HL-60 (cell line): Measurements from ENCODE around the gene USP35.

Experiments
- DNase-seq, 2 experiments: peaks; one replicate each; pipeline ENCODE4 v3.0.0-alpha.2; 2010 to 2020; ENCODE audit warnings: low read depth in 1 of 2, low spot score in 1 of 2
- H3K27ac ChIP-seq: fragments of 250-450 bp; sonication (Bioruptor Pico); replicated peaks from 2 replicates; pipeline ENCODE4 v1.5.1; 2020; ENCODE audit warnings: mild to moderate bottlenecking, moderate library complexity
- H3K27me3 ChIP-seq: fragments of 250-450 bp; sonication (Bioruptor Pico); 2 replicates; pipeline ENCODE4 v1.5.1; 2021; ENCODE audit warnings: mild to moderate bottlenecking, moderate library complexity; ENCODE audit not compliant: insufficient read depth, poor library complexity, severe bottlenecking
- H3K4me3 ChIP-seq: replicated peaks from 2 replicates; pipeline ENCODE4 v1.5.1; 2011; ENCODE audit warnings: mild to moderate bottlenecking, control low read depth, low read length; ENCODE audit not compliant: insufficient read depth
- GABPA ChIP-seq: IDR thresholded peaks from 2 replicates; pipeline ENCODE4 v1.6.1; 2012; ENCODE audit warnings: low read depth
- POLR2AphosphoS5 ChIP-seq: IDR thresholded peaks from 2 replicates; pipeline ENCODE4 v1.6.1; 2012; ENCODE audit warnings: low read depth
- SPI1 ChIP-seq: IDR thresholded peaks from 2 replicates; pipeline ENCODE4 v1.6.1; 2012; ENCODE audit warnings: low read depth, mild to moderate bottlenecking, borderline replicate concordance
- TF ChIP-seq, protein P1 (sequence below): IDR thresholded peaks from 2 replicates; pipeline ENCODE4 v1.6.1; 2012; ENCODE audit warnings: low read depth; ENCODE audit not compliant: insufficient replicate concordance
- TF ChIP-seq, protein P2 (sequence below): IDR thresholded peaks from one replicate; pipeline ENCODE4 v1.5.1; 2011; ENCODE audit warnings: low read length, control low read depth, inconsistent platforms; ENCODE audit not compliant: insufficient read depth

USP35 gene

DNA sequence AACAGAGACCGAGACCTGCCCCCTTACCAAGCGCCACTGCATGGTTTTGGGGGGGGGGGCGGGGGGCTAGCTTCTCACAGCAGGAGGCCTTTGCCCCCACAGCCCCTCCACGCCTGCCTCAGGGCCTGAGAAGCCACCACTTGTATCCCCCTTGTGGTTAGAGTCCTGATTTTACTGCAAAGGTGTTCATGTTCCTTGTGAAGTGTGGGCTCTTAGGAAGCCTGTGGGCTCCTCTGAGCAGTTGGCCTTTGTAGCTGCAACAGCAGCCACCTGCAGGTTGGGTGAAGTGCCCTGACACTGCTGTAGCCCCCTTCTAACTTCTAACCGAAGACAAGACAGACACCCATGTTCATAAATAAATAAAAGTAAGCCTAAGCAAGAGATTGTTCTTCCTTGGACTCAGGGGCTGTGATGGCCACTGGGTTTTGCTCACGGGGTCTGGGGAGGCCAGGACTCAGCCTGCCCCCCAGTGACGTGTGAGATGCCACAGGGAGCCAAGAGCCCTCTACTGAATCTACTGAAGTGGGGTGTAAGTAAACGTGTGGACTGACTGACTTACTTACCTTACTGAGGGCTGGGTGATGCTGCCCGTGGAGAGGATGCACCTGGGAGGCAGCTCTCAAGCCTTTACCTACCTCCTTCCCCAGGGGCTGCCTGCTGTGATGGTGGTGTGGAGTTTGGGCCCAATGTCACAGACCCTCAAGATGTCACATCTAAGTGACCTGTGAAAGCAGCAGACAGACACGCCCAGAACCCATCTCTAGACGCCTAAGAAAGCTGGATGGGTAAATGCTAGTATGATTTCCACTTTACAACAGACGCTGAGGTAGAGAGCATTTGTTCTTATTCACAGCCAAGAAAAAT lies 25.8 kb downstream of the USP35 start:
- Histone ChIP-seq H3K27ac (no peak overlapping the region), H3K4me3 (no peak overlapping the region), H3K27me3 (no peaks in the 10 kb centered on the region)
- no peak for DNase-seq
- TF ChIP-seq, protein P1, sequence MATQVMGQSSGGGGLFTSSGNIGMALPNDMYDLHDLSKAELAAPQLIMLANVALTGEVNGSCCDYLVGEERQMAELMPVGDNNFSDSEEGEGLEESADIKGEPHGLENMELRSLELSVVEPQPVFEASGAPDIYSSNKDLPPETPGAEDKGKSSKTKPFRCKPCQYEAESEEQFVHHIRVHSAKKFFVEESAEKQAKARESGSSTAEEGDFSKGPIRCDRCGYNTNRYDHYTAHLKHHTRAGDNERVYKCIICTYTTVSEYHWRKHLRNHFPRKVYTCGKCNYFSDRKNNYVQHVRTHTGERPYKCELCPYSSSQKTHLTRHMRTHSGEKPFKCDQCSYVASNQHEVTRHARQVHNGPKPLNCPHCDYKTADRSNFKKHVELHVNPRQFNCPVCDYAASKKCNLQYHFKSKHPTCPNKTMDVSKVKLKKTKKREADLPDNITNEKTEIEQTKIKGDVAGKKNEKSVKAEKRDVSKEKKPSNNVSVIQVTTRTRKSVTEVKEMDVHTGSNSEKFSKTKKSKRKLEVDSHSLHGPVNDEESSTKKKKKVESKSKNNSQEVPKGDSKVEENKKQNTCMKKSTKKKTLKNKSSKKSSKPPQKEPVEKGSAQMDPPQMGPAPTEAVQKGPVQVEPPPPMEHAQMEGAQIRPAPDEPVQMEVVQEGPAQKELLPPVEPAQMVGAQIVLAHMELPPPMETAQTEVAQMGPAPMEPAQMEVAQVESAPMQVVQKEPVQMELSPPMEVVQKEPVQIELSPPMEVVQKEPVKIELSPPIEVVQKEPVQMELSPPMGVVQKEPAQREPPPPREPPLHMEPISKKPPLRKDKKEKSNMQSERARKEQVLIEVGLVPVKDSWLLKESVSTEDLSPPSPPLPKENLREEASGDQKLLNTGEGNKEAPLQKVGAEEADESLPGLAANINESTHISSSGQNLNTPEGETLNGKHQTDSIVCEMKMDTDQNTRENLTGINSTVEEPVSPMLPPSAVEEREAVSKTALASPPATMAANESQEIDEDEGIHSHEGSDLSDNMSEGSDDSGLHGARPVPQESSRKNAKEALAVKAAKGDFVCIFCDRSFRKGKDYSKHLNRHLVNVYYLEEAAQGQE, result no peak
- TF ChIP-seq POLR2AphosphoS5 (no peak), GABPA (no peak), SPI1 (no peak)
- TF ChIP-seq, protein P2, sequence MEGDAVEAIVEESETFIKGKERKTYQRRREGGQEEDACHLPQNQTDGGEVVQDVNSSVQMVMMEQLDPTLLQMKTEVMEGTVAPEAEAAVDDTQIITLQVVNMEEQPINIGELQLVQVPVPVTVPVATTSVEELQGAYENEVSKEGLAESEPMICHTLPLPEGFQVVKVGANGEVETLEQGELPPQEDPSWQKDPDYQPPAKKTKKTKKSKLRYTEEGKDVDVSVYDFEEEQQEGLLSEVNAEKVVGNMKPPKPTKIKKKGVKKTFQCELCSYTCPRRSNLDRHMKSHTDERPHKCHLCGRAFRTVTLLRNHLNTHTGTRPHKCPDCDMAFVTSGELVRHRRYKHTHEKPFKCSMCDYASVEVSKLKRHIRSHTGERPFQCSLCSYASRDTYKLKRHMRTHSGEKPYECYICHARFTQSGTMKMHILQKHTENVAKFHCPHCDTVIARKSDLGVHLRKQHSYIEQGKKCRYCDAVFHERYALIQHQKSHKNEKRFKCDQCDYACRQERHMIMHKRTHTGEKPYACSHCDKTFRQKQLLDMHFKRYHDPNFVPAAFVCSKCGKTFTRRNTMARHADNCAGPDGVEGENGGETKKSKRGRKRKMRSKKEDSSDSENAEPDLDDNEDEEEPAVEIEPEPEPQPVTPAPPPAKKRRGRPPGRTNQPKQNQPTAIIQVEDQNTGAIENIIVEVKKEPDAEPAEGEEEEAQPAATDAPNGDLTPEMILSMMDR, result no peak

DNA sequence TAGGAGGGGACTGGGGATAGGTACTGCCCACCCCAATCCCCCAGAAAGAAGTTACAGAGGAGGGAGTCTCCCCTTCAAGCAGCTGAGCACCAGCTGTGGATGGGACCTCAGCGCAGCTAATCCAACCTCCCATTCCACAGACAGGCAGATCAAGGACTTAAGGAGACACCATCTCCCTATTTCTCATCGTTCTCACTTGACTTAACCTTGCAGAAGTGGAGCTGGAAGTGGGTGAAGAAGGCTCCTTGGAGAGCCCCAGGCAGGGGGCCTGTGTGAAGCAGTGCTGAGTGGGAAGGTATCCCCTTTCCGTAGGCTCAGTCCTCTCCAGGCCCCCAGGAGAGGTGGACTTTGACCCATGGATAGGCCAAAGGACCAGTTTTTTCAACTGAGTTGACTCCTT lies 27.3 kb downstream of the USP35 start:
- DNase-seq, result no peak
- H3K4me3 ChIP-seq, result no peak overlapping the region
- H3K27me3 ChIP-seq, result no peaks in the 10 kb centered on the region
- no peak overlapping the region for H3K27ac ChIP-seq
- TF ChIP-seq SPI1, result no peak

DNA sequence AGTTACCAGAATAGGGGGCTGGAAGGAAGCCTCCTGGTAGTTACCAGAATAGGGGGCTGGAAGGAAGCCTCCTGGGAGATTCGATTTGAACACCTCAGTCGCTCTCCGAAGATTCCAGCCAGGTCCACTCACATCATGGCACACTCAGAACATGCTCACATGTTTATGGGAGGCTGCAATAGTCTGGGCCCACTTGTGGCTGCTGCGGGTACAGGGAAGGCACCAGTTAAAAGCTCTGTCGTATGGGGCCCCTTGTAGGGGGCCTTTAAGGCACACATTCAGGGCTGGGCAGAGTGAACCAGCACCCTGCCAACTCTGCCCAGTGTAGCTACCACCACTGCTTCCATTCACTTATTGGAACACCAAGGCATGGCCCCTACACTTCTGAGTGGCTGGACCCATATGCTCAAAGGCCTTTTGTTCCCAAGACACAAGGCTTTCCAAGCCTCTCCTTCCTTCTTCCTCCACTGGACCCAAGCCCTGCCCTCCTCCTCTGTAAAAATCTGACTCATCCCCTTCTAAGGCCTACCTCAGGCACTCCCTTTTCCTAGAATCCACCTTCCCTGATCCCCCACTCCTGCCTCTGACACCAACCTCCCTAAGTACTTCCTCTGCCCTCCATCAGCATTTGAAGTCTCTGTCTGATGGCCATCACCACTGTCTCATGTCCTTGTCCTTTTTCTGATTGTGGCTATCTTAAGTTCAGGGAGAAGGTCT lies 28.0 kb downstream of the USP35 start:
- Histone ChIP-seq H3K27ac (no peak overlapping the region), H3K4me3 (no peak overlapping the region), H3K27me3 (no peaks in the 10 kb centered on the region)
- TF ChIP-seq SPI1, result no peak
- TF ChIP-seq GABPA, result no peak
- TF ChIP-seq, protein P2, result no peak
- TF ChIP-seq POLR2AphosphoS5, result no peak
- TF ChIP-seq, protein P1, result no peak
- DNase-seq, result no peak
